GM21515 (cell line): ENCODE data around the gene ZFP64.
"Not testable (repeated sequence)": the region's sequence is repeated elsewhere in the genome, so short reads cannot be mapped to it uniquely, and the experiment has no call there.

ENCODE experiments used
- ATAC-seq: cut with Tn5 transposase; IDR thresholded peaks from one replicate; pipeline ENCODE4 v1.9.1; 2021; ENCODE audit not compliant: unreplicated experiment

ZFP64 gene

DNA sequence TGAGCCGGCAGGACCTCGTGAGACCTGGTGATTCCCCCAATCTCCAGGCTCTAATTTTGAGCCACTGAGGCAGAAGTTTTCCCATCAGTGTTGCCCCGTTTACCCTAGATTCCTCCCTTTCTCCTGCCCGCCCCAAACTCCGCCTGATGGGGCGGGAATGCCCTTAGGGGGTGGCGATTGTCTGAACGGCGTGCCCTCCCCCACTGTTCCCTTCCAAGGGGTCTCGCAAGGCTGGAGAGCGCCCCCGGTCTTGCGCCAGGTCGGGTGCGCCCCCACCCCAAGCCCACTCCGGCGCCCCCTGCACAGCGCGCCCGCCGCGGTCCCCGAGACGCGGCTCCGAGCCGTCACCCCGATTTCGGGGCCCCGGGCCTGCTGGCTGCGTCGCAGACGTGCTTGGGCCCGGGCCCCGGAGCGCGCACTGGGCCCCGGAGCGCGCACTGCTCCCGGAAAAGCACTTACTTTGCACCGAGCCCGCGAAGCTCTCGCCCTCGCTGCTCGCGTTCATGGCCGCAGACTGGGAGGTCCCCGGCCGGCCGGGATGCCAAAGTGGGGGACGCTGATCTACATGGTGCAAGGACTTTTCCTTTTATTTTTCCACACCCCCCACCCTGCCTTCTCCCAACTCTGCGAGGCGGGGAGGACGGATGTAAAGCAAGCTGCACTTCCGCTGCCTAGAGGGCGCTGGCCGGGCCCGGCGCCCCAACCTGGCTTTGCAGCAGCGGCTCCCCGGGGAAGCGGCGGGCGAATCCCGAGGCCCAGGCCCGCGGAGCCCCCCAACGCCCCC, at the start of gene ZFP64:
Gene ZFP64, minus strand, starts transcription at position 648 of the 784 bp plus-strand sequence. Its CDS starts 143 bp downstream, at position 505.
- peak; percentile 70 for ATAC-seq

DNA sequence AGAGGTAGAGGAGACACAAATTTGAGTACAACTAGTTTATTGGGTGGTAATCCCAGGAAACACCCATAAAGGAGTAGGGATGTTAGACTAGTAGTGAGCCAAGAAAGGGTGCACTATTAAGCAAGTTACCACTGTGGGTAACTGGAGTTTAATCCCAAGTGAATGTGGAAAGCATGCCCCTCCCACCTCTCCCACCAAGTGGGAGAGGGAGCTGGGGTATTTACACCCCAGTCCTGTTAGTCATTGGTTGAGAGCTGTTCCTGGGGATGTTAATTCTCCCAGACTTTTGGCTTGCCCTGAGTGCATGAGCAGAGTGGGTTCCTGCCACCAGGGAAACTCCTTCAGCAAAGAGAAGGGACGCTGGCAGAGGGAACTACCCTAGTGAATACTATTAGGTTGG, 49.2 kb upstream of the ZFP64 start:
- ATAC-seq = no peak

GRCh38 chr20:52239102-52239501, 47.5 kb upstream of the ZFP64 start:
- ATAC-seq = no peak

DNA sequence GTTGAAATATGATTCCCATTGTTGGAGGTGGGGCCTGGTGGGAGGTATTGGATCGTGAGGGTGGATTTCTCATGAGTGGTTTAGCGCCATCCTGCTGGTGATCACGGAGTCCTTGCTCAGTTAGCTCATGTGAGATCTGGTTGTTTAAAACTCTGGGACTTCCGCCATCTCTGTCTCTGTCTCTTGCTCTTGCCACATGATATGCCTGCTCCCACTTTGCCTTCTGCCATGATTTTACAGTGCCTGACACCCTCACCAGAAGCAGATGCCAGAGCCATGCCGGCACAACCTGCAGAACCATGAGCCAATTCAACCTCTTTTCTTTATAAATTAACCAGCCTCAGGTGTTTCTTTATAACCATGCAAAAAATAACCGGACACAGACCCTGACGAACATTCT, 44.7 kb upstream of the ZFP64 start:
- no peak for ATAC-seq

GRCh38 chr20:52235129-52235528, 43.5 kb upstream of the ZFP64 start:
- ATAC-seq = no peak

- no peak for ATAC-seq
Observed at GRCh38 chr20:52234302-52235045, 42.9 kb upstream of the ZFP64 start.

GRCh38 chr20:52231230-52231746, 39.7 kb upstream of the ZFP64 start:
- ATAC-seq = no peak

DNA sequence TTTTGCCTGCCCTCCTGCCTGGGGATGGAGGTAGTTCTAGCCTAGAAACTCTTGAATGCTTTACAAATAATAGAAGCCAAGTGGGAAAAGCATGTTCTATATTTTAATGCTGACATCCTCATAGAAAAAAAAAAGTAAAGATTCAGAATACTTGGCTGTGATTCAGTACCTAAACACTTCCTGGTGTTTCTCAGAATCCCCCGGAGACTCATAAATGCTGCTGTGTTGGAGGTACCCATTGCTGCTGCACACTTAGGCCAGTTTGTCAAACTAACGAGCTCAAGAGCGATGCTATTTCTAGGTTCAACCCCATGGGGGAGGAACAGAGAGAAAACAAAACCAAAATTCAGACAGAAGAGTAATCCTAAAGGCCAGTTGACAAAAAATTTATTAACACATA, 38.8 kb upstream of the ZFP64 start:
- ATAC-seq = no peak

DNA sequence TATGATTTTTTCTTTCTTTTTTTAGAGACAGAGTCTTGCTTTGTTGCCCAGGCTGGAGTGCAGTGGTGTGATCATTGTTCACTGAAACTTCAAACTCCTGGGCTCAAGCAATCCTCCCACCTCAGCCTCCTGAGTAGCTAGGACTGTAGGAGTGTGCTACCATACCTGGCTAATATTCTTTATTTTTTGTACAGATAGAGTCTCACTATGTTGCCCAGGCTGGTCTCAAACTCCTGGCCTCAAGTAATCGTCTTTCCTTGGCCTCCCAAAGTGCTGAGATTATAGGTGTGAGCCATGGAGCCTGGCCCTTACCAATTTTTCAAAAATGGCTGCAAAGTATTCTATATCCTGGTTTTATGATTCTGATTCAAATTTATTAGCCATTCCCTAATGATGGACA, 37.8 kb upstream of the ZFP64 start:
- ATAC-seq = not testable (repeated sequence)

- ATAC-seq = no peak
Observed at GRCh38 chr20:52226370-52226769, 34.8 kb upstream of the ZFP64 start.

DNA sequence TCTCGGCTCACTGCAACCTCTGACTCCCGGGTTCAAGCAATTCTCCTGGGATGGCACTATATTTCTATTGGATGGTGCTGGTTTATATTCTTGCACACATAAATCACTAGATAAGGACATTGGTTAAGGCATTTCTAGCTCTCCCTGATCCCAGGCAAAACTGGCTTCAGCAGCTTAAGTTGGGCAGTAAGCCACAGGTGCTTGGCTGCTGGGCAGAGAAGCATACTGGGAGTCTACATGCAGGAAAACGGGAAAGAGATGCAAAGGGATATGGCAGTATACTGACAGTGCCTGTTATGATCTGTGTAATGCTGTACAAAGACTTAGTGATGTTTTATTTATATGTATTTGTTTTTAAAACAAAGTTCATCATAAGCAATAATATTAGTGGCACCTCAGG, 33.3 kb upstream of the ZFP64 start:
- no peak for ATAC-seq

- ATAC-seq = not testable (repeated sequence)
Observed at GRCh38 chr20:52221362-52221761, 29.8 kb upstream of the ZFP64 start.

- ATAC-seq = not testable (repeated sequence)
Observed at GRCh38 chr20:52220891-52221290, 29.3 kb upstream of the ZFP64 start.

DNA sequence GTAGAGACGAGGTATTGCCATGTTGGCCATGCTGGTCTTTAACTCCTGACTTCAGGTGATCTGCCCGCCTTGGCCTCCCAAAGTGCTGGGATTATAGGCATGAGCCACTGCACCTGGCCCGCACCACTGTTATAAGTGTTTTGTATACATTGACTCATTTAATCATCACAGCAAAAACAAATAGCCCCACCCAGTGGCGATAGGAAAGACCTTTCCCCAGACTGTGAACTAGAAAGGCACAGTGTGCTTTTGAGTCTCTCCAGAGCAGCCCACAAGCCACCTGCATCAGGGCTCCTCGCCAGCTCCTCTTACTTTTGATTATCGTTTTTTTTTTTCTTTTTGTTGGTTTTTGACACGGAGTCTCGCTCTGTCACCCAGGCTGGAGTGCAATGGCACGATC, 27.9 kb upstream of the ZFP64 start:
- no peak for ATAC-seq

- ATAC-seq = no peak
Observed at GRCh38 chr20:52217689-52218395, 26.3 kb upstream of the ZFP64 start.

- no peak for ATAC-seq
Observed at GRCh38 chr20:52213995-52214394, 22.4 kb upstream of the ZFP64 start.

DNA sequence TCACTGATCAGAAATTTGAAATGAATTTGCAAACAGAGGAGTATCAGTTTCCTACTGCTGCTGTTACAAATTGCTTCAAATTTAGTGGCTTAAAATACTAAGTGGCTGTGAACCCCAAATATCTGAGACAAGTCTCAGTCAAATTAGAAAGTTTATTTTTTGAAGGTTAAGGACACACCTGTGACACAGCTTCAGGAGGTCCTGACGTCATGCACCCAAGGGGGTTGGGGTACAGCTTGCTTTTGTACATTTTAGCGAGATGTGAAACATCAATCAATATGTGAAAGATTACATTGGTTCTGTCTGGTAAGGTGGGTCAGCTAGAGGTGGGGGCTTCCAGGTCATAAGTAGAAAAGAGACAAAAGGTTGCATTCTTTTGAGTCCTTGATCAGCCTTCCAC, 21.4 kb upstream of the ZFP64 start:
- ATAC-seq = no peak

DNA sequence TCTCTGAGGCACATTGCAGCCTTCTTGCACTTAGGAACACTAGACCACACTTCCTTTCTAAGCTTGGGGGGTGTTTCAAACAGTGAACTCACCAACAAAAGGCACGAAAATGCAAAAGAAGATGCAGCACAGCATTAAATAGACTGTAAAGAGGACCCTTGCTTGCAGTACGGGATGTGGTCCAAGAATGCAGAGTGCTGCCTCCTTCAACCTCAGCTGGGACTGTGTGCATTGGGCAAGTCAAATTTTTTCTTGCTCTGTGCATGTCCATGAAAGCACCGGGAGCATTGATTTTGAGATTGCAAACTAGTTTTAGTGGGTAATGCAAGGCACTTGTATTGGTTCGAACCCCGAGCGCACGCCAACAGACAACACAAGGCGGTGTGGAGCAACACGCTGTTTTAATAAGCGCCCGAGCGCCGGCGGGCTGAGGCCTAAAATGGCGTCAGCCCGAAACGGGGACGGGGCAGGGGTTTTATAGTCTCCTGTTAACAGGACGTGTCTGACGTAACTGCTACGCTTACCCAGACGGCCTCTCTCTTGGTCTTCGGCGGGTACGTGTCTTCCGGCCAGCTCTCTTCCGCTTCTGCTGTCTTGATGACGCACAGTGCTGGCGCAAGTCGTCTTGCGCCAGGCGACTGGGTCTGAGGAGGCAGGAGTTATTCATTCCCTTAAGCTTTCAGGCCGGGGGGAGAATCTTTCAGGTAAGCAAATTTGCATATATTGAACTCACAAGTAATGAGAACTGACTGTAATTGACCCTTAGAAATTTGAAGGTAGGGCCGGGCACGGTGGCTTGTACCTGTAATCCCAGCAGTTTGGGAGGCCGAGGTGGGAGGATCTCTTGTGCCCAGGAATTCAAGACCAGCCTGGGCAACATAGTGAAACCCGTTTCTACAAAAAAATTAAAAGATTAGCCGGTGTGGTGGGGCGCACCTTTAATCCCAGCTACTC, 18.7 kb upstream of the ZFP64 start:
- no peak for ATAC-seq

DNA sequence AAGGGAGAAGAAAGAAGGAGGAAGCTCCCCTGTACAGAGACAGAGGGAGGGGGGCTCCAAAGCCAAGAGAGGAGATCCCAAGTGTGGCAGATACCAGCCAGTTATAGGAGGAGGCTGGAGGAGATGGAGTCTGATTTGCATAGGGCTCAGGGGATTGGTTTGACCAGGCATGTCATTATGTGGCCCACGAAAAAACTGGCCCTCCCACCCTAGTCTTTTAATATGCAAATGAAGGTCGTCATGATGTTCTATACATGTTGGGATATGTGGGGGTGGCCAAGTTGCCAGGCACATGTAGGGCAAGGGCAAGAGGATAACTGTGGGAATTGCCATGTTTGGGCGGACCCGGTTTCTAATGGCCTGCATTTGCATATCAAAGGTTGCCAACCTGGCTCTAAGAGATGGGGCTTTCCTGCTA, 17.6 kb upstream of the ZFP64 start:
- no peak for ATAC-seq

DNA sequence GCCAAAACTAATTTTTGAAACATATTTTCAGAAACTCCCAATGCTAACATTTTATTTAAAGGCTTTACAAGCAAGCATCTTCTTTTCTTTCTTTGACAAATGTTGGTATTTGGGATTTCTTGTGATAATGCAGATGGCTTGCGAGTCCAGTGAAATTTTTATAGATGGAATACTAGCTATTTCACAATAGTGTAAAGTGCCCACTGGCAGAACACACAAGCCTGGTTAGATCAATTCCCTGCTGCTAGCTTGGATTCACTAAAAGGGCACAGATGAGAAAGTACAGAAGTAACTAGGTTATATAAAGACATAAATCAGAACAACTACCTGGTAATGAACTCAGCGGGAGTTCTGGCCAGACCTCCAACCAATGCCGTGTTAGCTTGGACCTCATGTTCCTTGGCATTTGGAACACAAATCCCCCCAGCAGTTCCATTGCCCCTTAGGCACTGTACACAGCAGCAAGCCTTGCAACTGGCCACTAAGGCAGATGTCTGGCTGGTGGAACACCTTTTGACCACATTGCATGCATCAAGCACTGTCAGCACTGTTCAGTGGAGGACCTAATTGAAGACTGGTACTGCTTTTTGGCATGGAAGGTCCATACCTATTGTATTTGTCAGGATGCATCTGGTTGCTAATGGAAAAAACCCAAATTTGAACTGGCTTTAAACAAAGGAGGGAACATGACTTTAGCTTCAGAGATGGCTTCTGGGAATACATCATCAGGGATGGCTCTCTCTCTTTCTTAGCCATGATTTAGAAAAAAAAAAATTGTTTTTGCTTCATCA, 15.6 kb upstream of the ZFP64 start:
- ATAC-seq = no peak
